ENCODE data around the gene DIS3L2.

DIS3L2 gene

GRCh38 chr2:232234922-232235615 is 273.6 kb downstream of the DIS3L2 start:
- no peak for DNase-seq (ENCODE audit: low spot score)
- in situ Hi-C loops (cut with MboI; ENCODE audit: low pct_unique_long_range_greater_than_20kb, low sequenced_read_pairs, unreplicated experiment) = loop anchor here (10.0 kb wide), 1 partner anchor 70 kb away; no protein-coding TSS in a partner anchor
- no peak for TF ChIP-seq CTCF (IDR thresholded peaks at IDR 0.05; ENCODE audit: extremely low read depth, insufficient read depth, missing control alignments)

GRCh38 chr2:232235716-232236115 is 274.2 kb downstream of the DIS3L2 start:
- in situ Hi-C loops (cut with MboI; ENCODE audit: low pct_unique_long_range_greater_than_20kb, low sequenced_read_pairs, unreplicated experiment) = loop anchor here (10.0 kb wide), 1 partner anchor 71 kb away; no protein-coding TSS in a partner anchor
- no peak for TF ChIP-seq CTCF (IDR thresholded peaks at IDR 0.05; ENCODE audit: extremely low read depth, insufficient read depth, missing control alignments)
- peak; percentile 23 for DNase-seq (ENCODE audit: low spot score)

GRCh38 chr2:232236200-232236599 is 274.7 kb downstream of the DIS3L2 start:
- DNase-seq (ENCODE audit: low spot score) = peak; percentile 70
- in situ Hi-C loops (cut with MboI; ENCODE audit: low pct_unique_long_range_greater_than_20kb, low sequenced_read_pairs, unreplicated experiment) = loop anchor here (10.0 kb wide), 1 partner anchor 71 kb away; no protein-coding TSS in a partner anchor
- TF ChIP-seq CTCF (IDR thresholded peaks at IDR 0.05; ENCODE audit: extremely low read depth, insufficient read depth, missing control alignments) = no peak

- in situ Hi-C loops (cut with MboI; ENCODE audit: low pct_unique_long_range_greater_than_20kb, low sequenced_read_pairs, unreplicated experiment) = loop anchor here (10.0 kb wide), 1 partner anchor 73 kb away; no protein-coding TSS in a partner anchor
- no peak for DNase-seq (ENCODE audit: low spot score)
- no peak for TF ChIP-seq CTCF (IDR thresholded peaks at IDR 0.05; ENCODE audit: extremely low read depth, insufficient read depth, missing control alignments)
These were observed 276.0 kb downstream of the DIS3L2 start for GRCh38 chr2:232237464-232237863.

GRCh38 chr2:232238108-232238507 is 276.6 kb downstream of the DIS3L2 start:
- no peak for TF ChIP-seq CTCF (IDR thresholded peaks at IDR 0.05; ENCODE audit: extremely low read depth, insufficient read depth, missing control alignments)
- DNase-seq (ENCODE audit: low spot score) = no peak
- in situ Hi-C loops (cut with MboI; ENCODE audit: low pct_unique_long_range_greater_than_20kb, low sequenced_read_pairs, unreplicated experiment) = loop anchor here (10.0 kb wide), 1 partner anchor 73 kb away; no protein-coding TSS in a partner anchor

GRCh38 chr2:232238596-232238995 is 277.1 kb downstream of the DIS3L2 start:
- no peak for TF ChIP-seq CTCF (IDR thresholded peaks at IDR 0.05; ENCODE audit: extremely low read depth, insufficient read depth, missing control alignments)
- in situ Hi-C loops (cut with MboI; ENCODE audit: low pct_unique_long_range_greater_than_20kb, low sequenced_read_pairs, unreplicated experiment) = loop anchor here (10.0 kb wide), 1 partner anchor 74 kb away; no protein-coding TSS in a partner anchor
- DNase-seq (ENCODE audit: low spot score) = no peak

All from GM13977 (cell line).